Endometrial microvascular endothelial cells (primary cell): ENCODE results near the gene ITIH5. TPM values are rescaled to one million over a fixed set of nuclear protein-coding genes. Genes with fewer than 3 reads are reported as not detected.

Source experiments
- in situ Hi-C: cut with HindIII; loops from 2 replicates; pipeline ENCODE4 v1.10.0; 2017; ENCODE audit warnings: low sequenced_read_pairs, low pct_unique_long_range_greater_than_20kb; ENCODE audit errors: inconsistent ontology term
- total RNA-seq: library from RNA; depleted of rRNA; stranded (reverse); fragments of >200 nt; gene quantifications from one replicate; pipeline ENCODE4 v1.2.3, GENCODE V29; 2015; ENCODE audit errors: inconsistent ontology term

ITIH5 gene
- total RNA-seq, 1 donor from 2014 or later, result not detected

- in situ Hi-C loops, result no loop called here
Measured at GRCh38 chr10:7538970-7539654, 127.7 kb downstream of the ITIH5 start.

DNA sequence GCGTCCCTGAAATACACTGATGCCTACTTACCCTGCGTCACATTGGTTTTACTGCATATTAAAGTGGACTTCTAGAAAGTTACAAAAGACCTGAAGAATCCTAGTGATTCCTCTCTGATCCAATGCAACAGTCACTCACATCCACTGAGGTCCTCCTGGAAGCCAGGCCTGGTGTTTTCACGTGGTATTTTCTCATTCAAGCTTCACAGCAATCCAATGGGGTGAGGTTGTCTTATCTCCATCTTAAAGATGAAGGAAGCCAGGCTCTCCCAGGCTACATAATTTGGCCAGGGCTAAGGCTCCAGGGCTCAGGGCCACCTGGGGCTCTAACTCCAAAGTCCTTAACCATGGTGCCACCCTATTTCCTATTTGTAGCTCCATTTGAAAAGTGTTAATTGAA, 129.6 kb downstream of the ITIH5 start:
- in situ Hi-C loops, result no loop called here

DNA sequence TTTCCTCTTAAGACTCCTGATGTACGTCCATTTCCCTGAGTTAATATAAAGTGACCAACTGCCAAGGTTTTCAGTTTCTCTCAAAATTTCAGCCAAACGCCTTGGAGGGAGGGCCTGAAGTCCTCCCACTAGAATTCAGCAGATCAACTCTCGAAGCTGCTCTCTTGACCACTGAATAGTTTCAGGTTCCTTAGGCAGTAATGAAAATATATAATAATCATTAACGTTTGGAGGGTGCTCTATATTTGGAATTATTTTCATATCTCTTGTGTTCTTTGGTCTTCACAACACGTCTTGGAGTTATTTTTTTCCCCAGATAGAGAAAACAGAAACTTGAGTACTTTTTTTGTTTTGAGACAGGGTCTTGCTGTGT, 132.3 kb downstream of the ITIH5 start:
- in situ Hi-C loops, result no loop called here

DNA sequence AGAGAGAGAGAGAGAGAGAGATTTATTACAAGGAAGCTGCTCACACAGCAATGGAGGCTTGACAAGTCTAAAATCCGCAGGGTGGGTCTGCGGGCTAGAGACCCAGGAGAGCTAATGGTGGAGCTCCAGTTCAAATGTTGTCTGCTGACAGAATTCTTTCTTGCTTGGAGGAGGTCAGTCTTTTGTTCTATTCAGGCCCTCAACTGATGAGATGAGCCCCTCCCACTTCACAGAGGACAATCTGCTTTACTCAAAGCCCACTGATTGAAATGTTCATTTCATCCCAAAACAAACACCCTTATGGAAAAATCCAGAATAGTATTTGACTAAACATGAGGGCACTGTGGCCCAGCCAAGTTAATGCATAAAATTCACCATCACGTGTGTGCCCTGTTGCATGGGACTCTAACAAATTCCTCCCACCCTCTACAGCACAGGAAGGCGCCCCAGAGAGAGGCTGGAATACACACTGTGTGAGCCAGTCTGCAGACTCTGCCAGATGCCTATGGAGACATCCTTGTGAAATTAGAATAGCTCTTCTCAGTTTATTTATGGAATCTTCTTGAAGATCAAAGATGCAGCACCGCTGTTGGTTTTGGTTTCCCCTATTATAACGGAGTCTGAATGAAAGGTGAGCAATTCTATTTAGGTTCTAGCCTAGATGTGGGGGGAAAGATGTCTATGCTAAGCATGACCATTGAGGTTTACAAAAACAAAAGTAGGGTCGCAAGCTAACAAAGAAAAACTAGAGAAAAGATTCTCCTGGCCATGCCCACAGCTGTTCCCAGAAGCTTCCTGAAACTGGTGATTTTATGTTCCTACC, 132.9 kb downstream of the ITIH5 start:
- in situ Hi-C loops, result no loop called here

GRCh38 chr10:7532723-7533498, 133.9 kb downstream of the ITIH5 start:
- in situ Hi-C loops, result no loop called here

DNA sequence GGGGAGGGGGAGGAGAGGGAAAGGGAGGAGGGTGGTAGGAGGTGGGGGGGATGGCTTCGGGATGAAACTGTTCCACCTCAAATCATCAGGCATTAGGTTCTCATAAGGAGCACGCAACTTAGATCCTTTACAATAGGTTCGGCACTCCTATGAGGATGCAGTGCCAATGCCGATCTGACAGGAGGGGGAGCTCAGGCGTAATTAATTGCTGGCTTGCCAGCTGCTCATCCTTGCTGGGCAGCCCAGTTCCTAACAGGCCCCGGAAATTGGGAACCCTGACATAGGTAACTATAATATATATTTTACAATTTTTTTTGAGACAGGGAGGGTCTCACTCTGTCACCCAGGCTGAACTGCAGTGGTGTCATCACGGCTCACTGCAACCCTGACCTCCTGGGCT, 137.1 kb downstream of the ITIH5 start:
- in situ Hi-C loops, result no loop called here

DNA sequence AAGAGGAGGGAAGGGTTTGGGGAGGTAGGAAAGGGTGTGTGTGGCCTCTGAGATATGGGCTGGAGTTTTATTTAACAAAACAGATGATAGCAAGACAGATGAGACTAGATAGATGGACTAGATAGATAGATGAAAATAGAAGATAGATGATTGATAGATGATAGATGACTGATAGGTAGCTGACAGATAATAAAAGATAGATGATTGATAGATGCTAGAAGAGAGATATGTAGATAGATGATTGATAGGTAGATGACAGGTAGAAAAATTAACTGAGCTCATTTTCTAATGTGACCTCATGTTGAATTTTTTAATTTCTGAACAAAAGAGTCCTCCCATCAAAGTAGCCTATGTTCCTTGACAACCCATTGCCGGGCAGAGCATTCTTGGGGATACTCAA, 139.3 kb downstream of the ITIH5 start:
- in situ Hi-C loops, result no loop called here

- in situ Hi-C loops, result no loop called here
Measured at GRCh38 chr10:7526017-7526400, 140.8 kb downstream of the ITIH5 start.

DNA sequence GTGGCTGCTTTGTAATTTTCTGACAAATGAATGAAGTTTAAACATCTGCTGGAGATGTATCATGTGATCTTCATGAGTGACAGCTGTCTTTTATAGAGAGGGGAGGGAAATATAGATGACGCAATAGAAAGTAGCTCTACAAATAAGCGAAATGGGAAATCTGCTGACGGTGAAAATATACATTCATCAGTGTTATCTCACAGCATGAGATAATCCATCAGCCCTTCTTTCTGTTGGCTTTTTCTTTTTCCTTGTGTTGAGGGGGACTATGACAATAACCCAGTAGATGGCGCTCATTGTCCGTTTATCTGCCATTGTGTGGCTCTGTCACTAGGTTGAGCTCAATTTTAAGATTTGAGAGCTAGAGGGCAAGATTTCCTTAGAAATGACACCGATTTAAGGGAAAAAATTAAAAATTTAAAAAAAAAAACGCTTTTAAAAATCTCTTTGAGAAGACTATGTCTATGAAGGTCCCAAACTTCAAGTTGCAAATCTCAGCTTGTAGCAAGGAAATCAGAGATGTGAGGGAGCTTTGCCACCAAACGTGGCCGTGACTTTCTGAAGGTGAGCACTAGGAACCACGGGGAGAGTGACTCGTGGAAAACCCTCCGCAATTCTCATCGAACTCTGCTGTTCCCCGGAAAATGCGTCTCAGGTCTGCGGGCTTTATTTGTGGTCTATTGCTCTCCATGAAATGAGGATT, 141.3 kb downstream of the ITIH5 start:
- in situ Hi-C loops, result no loop called here

GRCh38 chr10:7523656-7524055, 143.1 kb downstream of the ITIH5 start:
- in situ Hi-C loops, result no loop called here

DNA sequence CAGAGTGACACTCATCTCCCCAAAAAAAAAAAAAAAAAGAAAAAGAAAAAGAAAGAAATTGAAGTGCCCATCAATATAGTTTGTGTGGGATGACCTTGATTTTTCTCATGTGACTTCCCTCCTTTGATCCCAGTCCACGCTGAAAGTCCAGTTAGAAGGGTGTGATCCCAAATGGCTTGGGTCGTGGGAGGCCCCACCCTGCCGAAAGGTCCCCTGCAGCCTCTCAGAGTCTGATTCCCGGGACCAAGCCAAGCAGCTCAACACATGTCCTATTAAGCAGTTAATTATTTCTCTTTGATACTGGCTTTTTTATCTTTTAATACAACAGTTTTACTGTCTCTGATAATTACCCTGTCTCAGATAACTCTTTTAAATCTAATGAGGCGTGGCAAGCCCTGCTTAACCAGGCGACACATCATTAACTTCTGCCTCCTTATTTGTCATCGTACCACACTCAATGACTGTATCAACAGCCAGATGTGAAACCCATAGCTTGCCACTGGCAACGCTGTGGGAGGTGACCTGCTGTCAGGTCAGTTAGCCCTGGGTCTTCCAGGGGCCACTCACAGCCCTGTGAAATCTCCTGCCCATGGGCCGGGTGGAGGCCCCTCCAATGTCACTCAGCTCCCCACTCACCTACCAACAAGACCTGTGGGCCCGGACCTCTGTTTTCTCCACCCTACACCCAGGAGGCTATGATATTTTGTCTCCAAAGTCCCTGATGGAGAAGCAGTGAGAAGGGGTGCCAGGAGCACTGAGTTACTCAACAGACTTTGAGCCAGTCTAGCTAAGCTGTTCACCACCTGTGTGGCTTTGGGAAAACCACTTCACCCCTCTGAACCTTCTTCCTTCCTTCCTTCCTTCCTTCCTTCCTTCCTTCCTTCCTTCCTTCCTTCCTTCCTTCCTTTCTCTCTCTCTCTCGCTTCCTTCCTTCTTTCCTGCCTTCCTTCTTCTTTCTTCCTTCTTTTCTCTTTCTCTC, 146.0 kb downstream of the ITIH5 start:
- in situ Hi-C loops, result no loop called here

DNA sequence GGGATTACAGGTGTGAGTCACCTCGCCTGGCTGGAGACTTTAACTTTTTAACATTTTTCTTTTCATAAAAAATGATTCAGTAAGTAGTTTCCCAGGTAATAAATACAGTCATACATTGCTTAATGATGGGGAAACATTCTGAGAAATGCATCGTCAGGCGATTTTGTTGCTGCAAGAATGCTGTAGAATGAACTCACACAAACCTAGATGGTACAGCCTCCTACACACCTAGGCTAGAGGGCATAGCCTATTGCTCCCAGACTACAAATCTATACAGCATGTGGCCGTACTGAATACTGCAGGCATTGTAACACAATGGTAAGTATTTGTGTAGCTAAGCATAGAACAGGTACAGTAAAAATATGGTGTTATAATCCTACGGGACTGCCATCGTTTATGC, 147.4 kb downstream of the ITIH5 start:
- in situ Hi-C loops, result no loop called here

DNA sequence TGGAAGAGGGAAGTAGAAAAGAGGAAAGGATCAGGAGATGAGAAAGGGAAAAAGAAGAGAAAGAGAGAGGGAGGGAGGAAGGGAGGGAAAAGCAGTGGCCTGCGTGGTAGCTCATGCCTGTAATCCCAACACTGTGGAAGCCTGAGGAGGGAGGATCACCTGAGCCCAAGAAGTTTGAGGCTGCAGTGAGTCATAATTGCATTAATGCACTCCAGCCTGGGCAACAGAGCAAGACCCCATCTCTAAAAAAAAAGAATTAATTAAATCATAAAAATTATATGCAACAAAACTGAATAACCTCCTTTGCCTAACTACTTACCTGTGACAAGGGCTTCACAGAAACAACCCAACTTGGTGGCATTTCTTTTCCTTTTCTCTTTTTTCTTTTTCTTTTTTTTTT, 148.1 kb downstream of the ITIH5 start:
- in situ Hi-C loops, result no loop called here

GRCh38 chr10:7515439-7515838, 151.3 kb downstream of the ITIH5 start:
- in situ Hi-C loops, result no loop called here

GRCh38 chr10:7513936-7514335, 152.8 kb downstream of the ITIH5 start:
- in situ Hi-C loops, result no loop called here

GRCh38 chr10:7513455-7513854, 153.3 kb downstream of the ITIH5 start:
- in situ Hi-C loops, result no loop called here

DNA sequence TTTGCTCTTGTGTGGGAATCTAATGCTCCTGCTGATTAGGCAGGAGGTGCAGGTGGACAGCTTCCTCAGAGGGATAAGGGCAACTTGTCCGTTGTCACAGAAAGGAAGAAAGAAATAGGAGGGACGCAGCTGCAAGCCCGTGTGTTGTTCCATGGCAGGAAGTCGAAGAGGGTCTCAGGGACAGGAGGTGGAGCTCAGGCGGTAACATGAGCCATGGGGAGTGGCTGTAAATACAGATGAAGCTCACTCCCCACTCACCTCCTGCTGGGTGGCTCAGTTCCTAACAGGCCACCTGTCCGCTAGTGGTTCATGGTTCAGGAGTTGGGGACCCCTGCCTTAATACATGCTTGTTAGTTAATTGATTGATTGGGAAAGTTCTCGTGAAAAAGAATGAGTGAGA, 154.3 kb downstream of the ITIH5 start:
- in situ Hi-C loops, result no loop called here

- in situ Hi-C loops, result no loop called here
Measured at GRCh38 chr10:7511612-7512011, 155.2 kb downstream of the ITIH5 start.
